Measurements from ENCODE around the gene ACACA. TPM values are rescaled to one million over a fixed set of nuclear protein-coding genes. Genes with fewer than 3 reads are reported as not detected.

The ACACA gene
- total RNA-seq, 2 experiments from 2014 or later: 57.2 to 61.1 TPM

GRCh38 chr17:37292429-37293139, 114.1 kb downstream of the ACACA start:
- ATAC-seq (no peak), DNase-seq (no peak)
- H3K9me3 Mint-ChIP-seq (ENCODE audit: low read depth): no peaks in the 10 kb centered on the region
- H3K4me1 Mint-ChIP-seq: no peaks in the 10 kb centered on the region
- no peak overlapping the region for H3K4me3 Mint-ChIP-seq
- H3K36me3 Mint-ChIP-seq (ENCODE audit: low read depth): peaks cover 5% of the 10 kb centered on the region
- ChIA-PET CTCF (interaction anchor here (0.7 kb wide), 1 partner anchor 16 kb away, joined by 4 read pairs; no protein-coding TSS in a partner anchor), POLR2A (no interaction called here)
- intact Hi-C loops (cut with DNase I, micrococcal nuclease): no loop called here
- H3K27ac Mint-ChIP-seq: no peak overlapping the region
- H3K27me3 Mint-ChIP-seq: no peaks in the 10 kb centered on the region

DNA sequence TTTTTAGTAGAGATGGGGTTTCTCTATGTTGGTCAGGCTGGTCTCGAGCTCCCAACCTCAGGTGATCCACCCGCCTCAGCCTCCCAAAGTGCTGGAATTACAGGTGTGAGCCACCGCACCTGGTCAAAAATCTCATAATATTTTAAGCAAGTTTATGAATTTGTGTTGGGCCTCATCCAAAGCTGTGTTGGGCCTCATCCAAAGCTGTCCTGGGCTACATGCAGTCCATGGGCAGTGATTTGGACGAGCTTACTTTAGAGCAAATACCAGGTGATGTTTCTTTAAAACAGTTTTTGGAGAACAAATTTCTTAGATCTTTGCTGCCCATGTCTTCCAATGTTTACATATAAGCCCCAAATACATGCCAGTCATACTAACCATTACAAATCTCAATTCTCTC, 115.3 kb downstream of the ACACA start:
- intact Hi-C loops (cut with DNase I, micrococcal nuclease): no loop called here
- H3K36me3 Mint-ChIP-seq (ENCODE audit: low read depth): peaks cover 5% of the 10 kb centered on the region
- CTCF ChIA-PET: no interaction called here
- no peaks in the 10 kb centered on the region for H3K27me3 Mint-ChIP-seq
- H3K9me3 Mint-ChIP-seq (ENCODE audit: low read depth): no peaks in the 10 kb centered on the region
- H3K4me3 Mint-ChIP-seq: no peak overlapping the region
- POLR2A ChIA-PET: no interaction called here
- no peaks in the 10 kb centered on the region for H3K4me1 Mint-ChIP-seq
- DNase-seq: no peak
- ATAC-seq: no peak
- H3K27ac Mint-ChIP-seq: no peak overlapping the region

DNA sequence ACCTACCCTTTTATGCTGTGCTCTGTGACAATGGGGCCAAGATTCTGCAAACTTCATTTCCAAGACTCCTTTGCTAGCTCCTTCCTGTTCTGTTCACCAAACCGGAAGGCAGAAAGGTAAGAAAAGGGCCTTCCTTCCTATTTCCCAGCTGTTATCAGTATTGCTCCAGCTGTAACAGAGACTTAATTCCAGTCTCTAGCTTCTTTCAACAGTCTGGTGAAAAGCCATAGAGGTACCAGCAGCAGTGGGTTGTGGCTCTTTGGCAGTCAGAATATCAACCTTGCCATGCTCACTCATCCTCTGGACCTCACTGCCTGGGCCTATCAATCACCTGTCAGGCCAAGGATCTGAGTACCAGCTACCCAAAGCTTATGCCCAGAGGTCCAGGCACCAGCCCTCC, 120.2 kb downstream of the ACACA start:
- no peak for ATAC-seq
- ChIA-PET POLR2A (interaction anchor here (0.6 kb wide), 1 partner anchor 264 kb away, joined by 8 read pairs; no protein-coding TSS in a partner anchor), CTCF (interaction anchor here (1.3 kb wide), 1 partner anchor 16 kb away, joined by 3 read pairs; no protein-coding TSS in a partner anchor)
- Mint-ChIP-seq H3K4me1 (no peaks in the 10 kb centered on the region), H3K36me3 (ENCODE audit: low read depth) (peaks cover 16% of the 10 kb centered on the region), H3K4me3 (no peak overlapping the region), H3K27me3 (no peaks in the 10 kb centered on the region), H3K27ac (no peak overlapping the region), H3K9me3 (ENCODE audit: low read depth) (no peaks in the 10 kb centered on the region)
- DNase-seq: no peak
- intact Hi-C loops (cut with DNase I, micrococcal nuclease): no loop called here

GRCh38 chr17:37284191-37284590, 122.4 kb downstream of the ACACA start:
- no peaks in the 10 kb centered on the region for H3K4me1 Mint-ChIP-seq
- CTCF ChIA-PET: interaction anchor here (1.4 kb wide), 1 partner anchor 15 kb away, joined by 4 read pairs; no protein-coding TSS in a partner anchor
- intact Hi-C loops (cut with DNase I, micrococcal nuclease): no loop called here
- ATAC-seq (no peak), DNase-seq (no peak)
- peaks cover 27% of the 10 kb centered on the region for H3K36me3 Mint-ChIP-seq (ENCODE audit: low read depth)
- POLR2A ChIA-PET: no interaction called here
- H3K27ac Mint-ChIP-seq: no peak overlapping the region
- no peaks in the 10 kb centered on the region for H3K27me3 Mint-ChIP-seq
- H3K4me3 Mint-ChIP-seq: no peak overlapping the region
- H3K9me3 Mint-ChIP-seq (ENCODE audit: low read depth): no peaks in the 10 kb centered on the region

DNA sequence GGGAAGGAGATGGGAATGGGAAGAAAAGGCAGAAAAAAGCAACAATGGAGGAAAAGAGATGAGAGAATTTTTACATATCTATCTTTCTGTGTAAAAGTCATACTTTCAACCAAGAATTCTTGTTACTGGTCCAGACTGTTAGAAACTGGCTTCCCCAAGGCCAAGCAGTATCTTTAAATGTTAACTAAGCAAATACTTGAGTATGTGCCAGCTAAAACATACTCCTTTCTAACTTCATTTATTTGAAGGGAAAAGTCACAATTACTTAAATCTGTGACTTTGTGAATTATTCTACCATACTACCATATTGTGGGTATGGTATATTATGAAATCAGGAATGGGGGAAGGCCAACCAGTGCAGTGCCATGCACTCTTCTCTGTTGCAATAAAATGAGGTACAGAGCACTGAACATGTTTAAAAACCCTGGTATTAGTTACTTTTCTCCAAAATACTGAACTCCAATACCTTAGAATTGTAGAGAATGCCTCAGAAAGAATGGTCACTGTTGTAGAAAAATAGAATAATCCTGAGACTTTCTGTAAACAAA, 123.1 kb downstream of the ACACA start:
- DNase-seq: no peak
- ChIA-PET CTCF (interaction anchor here (1.0 kb wide), 1 partner anchor 90 kb away, joined by 3 read pairs; no protein-coding TSS in a partner anchor), POLR2A (no interaction called here)
- Mint-ChIP-seq H3K9me3 (ENCODE audit: low read depth) (no peaks in the 10 kb centered on the region), H3K27me3 (no peaks in the 10 kb centered on the region), H3K27ac (no peak overlapping the region), H3K36me3 (ENCODE audit: low read depth) (peaks cover 27% of the 10 kb centered on the region), H3K4me1 (no peaks in the 10 kb centered on the region), H3K4me3 (no peak overlapping the region)
- no peak for ATAC-seq
- intact Hi-C loops (cut with DNase I, micrococcal nuclease): no loop called here

DNA sequence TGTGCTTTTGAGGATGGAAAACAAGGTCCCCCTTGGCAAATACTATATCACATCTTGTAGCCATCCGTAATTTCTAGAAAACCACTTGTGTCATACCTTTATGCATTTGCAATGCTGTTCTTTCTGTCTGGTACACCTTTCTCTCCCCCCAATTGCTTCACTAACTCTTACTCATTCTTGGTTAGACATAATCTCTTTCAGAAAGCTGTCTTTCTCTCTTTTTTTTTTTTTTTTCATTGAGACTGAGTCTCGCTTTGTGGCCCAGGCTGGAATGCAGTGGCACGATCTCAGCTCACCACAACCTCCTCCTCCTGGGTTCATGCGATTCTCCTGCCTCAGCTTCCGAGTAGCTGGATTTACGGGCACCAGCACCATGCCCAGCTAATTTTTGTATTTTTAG, 125.8 kb downstream of the ACACA start:
- no peak overlapping the region for H3K27ac Mint-ChIP-seq
- ATAC-seq (no peak), DNase-seq (no peak)
- intact Hi-C loops (cut with DNase I, micrococcal nuclease): no loop called here
- CTCF ChIA-PET: interaction anchor here (0.6 kb wide), 1 partner anchor 186 kb away, joined by 3 read pairs; no protein-coding TSS in a partner anchor
- H3K36me3 Mint-ChIP-seq (ENCODE audit: low read depth): peaks cover 38% of the 10 kb centered on the region
- H3K27me3 Mint-ChIP-seq: no peaks in the 10 kb centered on the region
- POLR2A ChIA-PET: no interaction called here
- H3K4me1 Mint-ChIP-seq: no peaks in the 10 kb centered on the region
- H3K4me3 Mint-ChIP-seq: no peak overlapping the region
- H3K9me3 Mint-ChIP-seq (ENCODE audit: low read depth): no peaks in the 10 kb centered on the region

DNA sequence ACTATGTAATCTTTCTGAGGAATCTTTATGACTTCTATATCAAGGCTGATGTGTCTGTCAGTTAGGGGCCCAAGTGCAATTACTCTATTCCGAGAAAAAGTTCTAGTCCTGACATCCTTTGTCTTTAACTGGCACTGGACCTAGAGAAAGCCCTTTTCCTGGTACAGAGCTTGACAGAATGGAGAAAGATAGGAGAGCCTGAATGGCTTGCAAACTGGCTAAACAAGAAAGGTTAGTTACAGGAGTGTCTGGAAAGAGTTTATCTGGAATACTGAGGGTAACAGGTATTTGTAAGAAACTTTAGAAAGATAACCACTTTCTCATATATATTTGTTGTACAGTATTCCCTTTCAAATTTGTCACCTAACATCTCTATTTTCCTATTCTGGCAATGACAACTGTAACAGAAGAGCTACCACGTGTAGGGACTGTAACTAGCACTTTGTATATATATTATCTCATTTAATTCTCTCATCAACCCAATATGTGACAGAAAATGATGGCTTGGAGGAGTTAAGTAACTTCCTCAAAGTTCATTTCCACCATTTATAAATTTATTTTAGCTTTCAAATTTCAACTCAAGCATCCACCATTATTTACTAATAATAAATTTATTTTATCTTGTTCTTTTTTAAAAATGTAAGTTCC, 128.3 kb downstream of the ACACA start:
- H3K27me3 Mint-ChIP-seq: no peaks in the 10 kb centered on the region
- no peaks in the 10 kb centered on the region for H3K9me3 Mint-ChIP-seq (ENCODE audit: low read depth)
- peaks cover 47% of the 10 kb centered on the region for H3K36me3 Mint-ChIP-seq (ENCODE audit: low read depth)
- no peaks in the 10 kb centered on the region for H3K4me1 Mint-ChIP-seq
- ATAC-seq (no peak), DNase-seq (no peak)
- H3K4me3 Mint-ChIP-seq: no peak overlapping the region
- intact Hi-C loops (cut with DNase I, micrococcal nuclease): no loop called here
- ChIA-PET POLR2A (no interaction called here), CTCF (no interaction called here)
- H3K27ac Mint-ChIP-seq: no peak overlapping the region

- Mint-ChIP-seq H3K9me3 (ENCODE audit: low read depth) (no peaks in the 10 kb centered on the region), H3K27ac (no peak overlapping the region), H3K4me3 (no peak overlapping the region), H3K4me1 (no peaks in the 10 kb centered on the region), H3K36me3 (ENCODE audit: low read depth) (peaks cover 40% of the 10 kb centered on the region), H3K27me3 (no peaks in the 10 kb centered on the region)
- no peak for ATAC-seq
- intact Hi-C loops (cut with DNase I, micrococcal nuclease): no loop called here
- DNase-seq: no peak
- ChIA-PET CTCF (interaction anchor here (1.1 kb wide), 1 partner anchor 42 kb away, joined by 3 read pairs; no protein-coding TSS in a partner anchor), POLR2A (interaction anchor here (0.6 kb wide), 1 partner anchor 29 kb away, joined by 3 read pairs; no protein-coding TSS in a partner anchor)
These were observed 130.2 kb downstream of the ACACA start for GRCh38 chr17:37276475-37276874.

DNA sequence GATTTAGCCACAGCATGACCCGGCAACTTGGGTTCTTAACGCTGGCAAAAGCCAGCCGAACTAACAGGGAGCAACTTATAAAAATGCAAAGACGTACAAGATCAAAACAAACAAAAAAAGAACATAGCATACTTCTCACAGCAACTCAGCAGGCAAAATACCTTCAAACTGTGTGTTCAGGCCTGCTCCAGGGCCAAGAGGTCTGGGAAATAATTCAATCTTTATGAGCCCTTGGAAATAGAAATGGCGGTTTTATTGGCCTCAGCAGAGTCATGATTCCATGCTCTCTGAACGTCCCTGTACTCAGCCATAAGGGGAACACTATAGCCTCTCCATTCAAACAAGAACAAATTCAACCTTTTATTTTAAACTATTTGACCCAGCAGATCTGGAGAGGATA, 132.2 kb downstream of the ACACA start:
- intact Hi-C loops (cut with DNase I, micrococcal nuclease): no loop called here
- peaks cover 44% of the 10 kb centered on the region for H3K36me3 Mint-ChIP-seq (ENCODE audit: low read depth)
- ChIA-PET CTCF (interaction anchor here (0.6 kb wide), 1 partner anchor 39 kb away, joined by 3 read pairs; no protein-coding TSS in a partner anchor), POLR2A (interaction anchor here (0.6 kb wide), 1 partner anchor 732 kb away, joined by 4 read pairs; no protein-coding TSS in a partner anchor)
- H3K9me3 Mint-ChIP-seq (ENCODE audit: low read depth): no peaks in the 10 kb centered on the region
- no peaks in the 10 kb centered on the region for H3K27me3 Mint-ChIP-seq
- H3K4me1 Mint-ChIP-seq: no peaks in the 10 kb centered on the region
- ATAC-seq: no peak
- no peak for DNase-seq
- H3K4me3 Mint-ChIP-seq: no peak overlapping the region
- H3K27ac Mint-ChIP-seq: no peak overlapping the region

GRCh38 chr17:37273409-37274051, 133.1 kb downstream of the ACACA start:
- Mint-ChIP-seq H3K27me3 (no peaks in the 10 kb centered on the region), H3K4me1 (no peaks in the 10 kb centered on the region), H3K36me3 (ENCODE audit: low read depth) (peaks cover 48% of the 10 kb centered on the region), H3K27ac (no peak overlapping the region), H3K9me3 (ENCODE audit: low read depth) (no peaks in the 10 kb centered on the region), H3K4me3 (no peak overlapping the region)
- ChIA-PET CTCF (interaction anchor here (0.9 to 1.5 kb wide), 2 partner anchors 34 to 226 kb away, joined by 3 read pairs; no protein-coding TSS in a partner anchor), POLR2A (no interaction called here)
- ATAC-seq (no peak), DNase-seq (no peak)
- intact Hi-C loops (cut with DNase I, micrococcal nuclease): no loop called here

- H3K4me3 Mint-ChIP-seq: no peak overlapping the region
- intact Hi-C loops (cut with DNase I, micrococcal nuclease): no loop called here
- POLR2A ChIA-PET: no interaction called here
- DNase-seq: no peak
- no peaks in the 10 kb centered on the region for H3K27me3 Mint-ChIP-seq
- CTCF ChIA-PET: interaction anchor here (0.7 kb wide), 1 partner anchor 30 kb away, joined by 3 read pairs; no protein-coding TSS in a partner anchor
- no peak overlapping the region for H3K27ac Mint-ChIP-seq
- H3K4me1 Mint-ChIP-seq: no peaks in the 10 kb centered on the region
- H3K9me3 Mint-ChIP-seq (ENCODE audit: low read depth): peaks cover 18% of the 10 kb centered on the region
- no peak for ATAC-seq
- H3K36me3 Mint-ChIP-seq (ENCODE audit: low read depth): peaks cover 66% of the 10 kb centered on the region
These were observed 141.0 kb downstream of the ACACA start for GRCh38 chr17:37265446-37266173.

Measured in activated CD4-positive, alpha-beta T cell treated with anti-CD3 and anti-CD28 coated beads for 36 hours (primary cell).